Loucy (cell line): Measurements from ENCODE around the gene BICRAL.

Experiments used
- H2AFZ ChIP-seq: fragments of 200-600 bp; sonication (generic); 2 replicates; pipeline ENCODE4 v1.6.0; 2016; ENCODE audit warnings: antibody characterized with exemption, mild to moderate bottlenecking, low read length, moderate library complexity
- H3F3A ChIP-seq: fragments of 200-600 bp; 2 replicates; pipeline ENCODE4 v1.6.0; 2016; ENCODE audit warnings: antibody characterized with exemption, low read depth, mild to moderate bottlenecking
- H3K27me3 ChIP-seq: fragments of 200-600 bp; sonication (generic); 2 replicates; pipeline ENCODE4 v1.6.1; 2014; ENCODE audit warnings: low read length, mild to moderate bottlenecking; ENCODE audit not compliant: insufficient read depth, poor library complexity, severe bottlenecking
- H3K36me3 ChIP-seq: fragments of 200-600 bp; sonication (generic); 2 replicates; pipeline ENCODE4 v1.6.1; 2016; ENCODE audit warnings: low read length; ENCODE audit not compliant: insufficient read depth
- H3K4me1 ChIP-seq: fragments of 200-600 bp; sonication (generic); 2 replicates; pipeline ENCODE4 v1.5.1; 2014; ENCODE audit warnings: low read length, mild to moderate bottlenecking; ENCODE audit not compliant: insufficient read depth, poor library complexity, severe bottlenecking
- H3K4me2 ChIP-seq: fragments of 200-600 bp; sonication (generic); 2 replicates; pipeline ENCODE4 v1.6.0; 2014; ENCODE audit warnings: antibody characterized with exemption, low read length, low read depth, mild to moderate bottlenecking; ENCODE audit not compliant: poor library complexity, severe bottlenecking
- H3K4me3 ChIP-seq: fragments of 200-600 bp; sonication (generic); 2 replicates; pipeline ENCODE4 v1.5.1; 2014; ENCODE audit warnings: low read length, mild to moderate bottlenecking, mixed read lengths; ENCODE audit not compliant: poor library complexity, severe bottlenecking
- H3K79me2 ChIP-seq: fragments of 200-600 bp; sonication (generic); 2 replicates; pipeline ENCODE4 v1.6.1; 2014; ENCODE audit warnings: low read length; ENCODE audit not compliant: insufficient read depth
- H3K9ac ChIP-seq: fragments of 200-600 bp; sonication (generic); 2 replicates; pipeline ENCODE4 v1.6.0; 2014; ENCODE audit warnings: mild to moderate bottlenecking, low read depth, low read length, moderate library complexity; ENCODE audit not compliant: poor library complexity, severe bottlenecking
- H3K9me2 ChIP-seq: fragments of 200-600 bp; sonication (generic); replicated peaks from 2 replicates; pipeline ENCODE4 v1.6.1; 2016; ENCODE audit warnings: low read depth, low read length, mixed read lengths
- H3K9me3 ChIP-seq: fragments of 200-600 bp; sonication (generic); 2 replicates; pipeline ENCODE4 v1.6.1; 2014; ENCODE audit warnings: mild to moderate bottlenecking, antibody characterized with exemption, low read length, low read depth; ENCODE audit not compliant: insufficient read depth
- H4K20me1 ChIP-seq: fragments of 200-600 bp; sonication (generic); 2 replicates; pipeline ENCODE4 v1.6.0; 2014; ENCODE audit warnings: antibody characterized with exemption, low read length, mild to moderate bottlenecking; ENCODE audit not compliant: insufficient read depth, poor library complexity, severe bottlenecking
- EZH2phosphoT487 ChIP-seq: fragments of 200-600 bp; IDR thresholded peaks from 2 replicates; pipeline ENCODE4 v1.6.1; 2018; ENCODE audit warnings: antibody characterized with exemption, mild to moderate bottlenecking, moderate library complexity, borderline replicate concordance
- TF ChIP-seq, protein P1 (sequence below): fragments of 200-600 bp; sonication (generic); conservative IDR thresholded peaks from 2 replicates; pipeline ENCODE4 v1.5.1; 2014; ENCODE audit warnings: mild to moderate bottlenecking, antibody characterized with exemption, low read length

BICRAL gene

DNA sequence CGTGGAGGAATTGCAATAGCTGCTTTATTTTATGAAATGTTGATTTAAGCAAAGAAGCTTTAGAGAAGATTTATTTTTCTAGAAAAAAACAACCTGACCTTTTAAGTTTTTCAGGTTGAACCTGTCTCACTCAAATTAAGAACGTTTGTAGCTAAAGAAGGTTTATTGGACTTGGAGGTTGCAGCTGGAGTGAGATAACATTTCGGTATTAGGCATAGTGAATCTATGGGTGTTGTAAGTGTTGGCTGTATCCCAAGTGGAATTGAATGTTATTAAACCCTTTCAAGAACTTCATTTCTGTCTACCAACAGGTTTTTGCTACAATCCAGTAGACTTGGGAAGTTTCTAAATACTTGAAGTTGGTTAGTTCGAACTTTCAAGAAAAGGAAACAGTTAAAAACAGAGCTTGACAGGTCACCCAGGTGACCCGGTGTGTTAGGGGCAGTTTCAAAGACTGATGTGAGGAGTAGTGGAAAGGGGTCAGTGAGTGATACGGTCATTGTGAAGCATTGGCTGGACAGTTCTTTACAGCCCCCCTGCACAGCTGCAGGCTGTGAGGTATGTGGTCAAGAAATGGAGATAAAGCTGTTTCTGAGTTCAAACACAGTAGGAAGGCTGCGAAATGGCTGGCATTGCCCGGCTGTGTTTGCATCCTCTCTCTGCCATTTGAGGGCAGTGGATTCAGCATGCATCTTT is 33.5 kb upstream of the BICRAL start:
- Histone ChIP-seq H4K20me1 (peaks cover 22% of the 10 kb centered on the region), H3F3A (0 out of 2 replicates have a peak, but pooled peaks cover 8% of the 10 kb centered on the region), H3K4me3 (peak overlapping the region; percentile 92)

DNA sequence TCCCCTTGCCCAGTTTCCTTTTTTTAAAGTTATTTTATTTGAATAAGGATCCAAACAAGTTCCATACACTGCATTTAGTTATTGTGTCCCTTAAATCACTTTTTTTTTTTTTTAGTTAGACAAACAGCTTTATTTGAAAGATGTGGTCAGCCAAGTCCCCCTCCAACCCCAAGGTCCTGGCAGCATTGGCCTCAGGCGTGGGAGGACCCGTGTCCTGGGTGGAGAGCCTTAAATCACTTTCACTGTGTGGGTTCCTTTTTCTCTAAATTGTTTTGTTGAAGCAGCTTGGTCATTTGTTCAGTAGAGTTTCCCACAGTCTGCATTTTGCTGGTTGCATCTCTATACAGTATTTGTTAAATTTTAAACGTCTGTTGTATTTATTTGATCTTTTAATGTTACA is 30.8 kb upstream of the BICRAL start:
- no peak for TF ChIP-seq EZH2phosphoT487
- TF ChIP-seq, protein P1, sequence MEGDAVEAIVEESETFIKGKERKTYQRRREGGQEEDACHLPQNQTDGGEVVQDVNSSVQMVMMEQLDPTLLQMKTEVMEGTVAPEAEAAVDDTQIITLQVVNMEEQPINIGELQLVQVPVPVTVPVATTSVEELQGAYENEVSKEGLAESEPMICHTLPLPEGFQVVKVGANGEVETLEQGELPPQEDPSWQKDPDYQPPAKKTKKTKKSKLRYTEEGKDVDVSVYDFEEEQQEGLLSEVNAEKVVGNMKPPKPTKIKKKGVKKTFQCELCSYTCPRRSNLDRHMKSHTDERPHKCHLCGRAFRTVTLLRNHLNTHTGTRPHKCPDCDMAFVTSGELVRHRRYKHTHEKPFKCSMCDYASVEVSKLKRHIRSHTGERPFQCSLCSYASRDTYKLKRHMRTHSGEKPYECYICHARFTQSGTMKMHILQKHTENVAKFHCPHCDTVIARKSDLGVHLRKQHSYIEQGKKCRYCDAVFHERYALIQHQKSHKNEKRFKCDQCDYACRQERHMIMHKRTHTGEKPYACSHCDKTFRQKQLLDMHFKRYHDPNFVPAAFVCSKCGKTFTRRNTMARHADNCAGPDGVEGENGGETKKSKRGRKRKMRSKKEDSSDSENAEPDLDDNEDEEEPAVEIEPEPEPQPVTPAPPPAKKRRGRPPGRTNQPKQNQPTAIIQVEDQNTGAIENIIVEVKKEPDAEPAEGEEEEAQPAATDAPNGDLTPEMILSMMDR: no peak
- Histone ChIP-seq H3K36me3 (no peaks in the 10 kb centered on the region), H3K9ac (no peak overlapping the region), H3K4me3 (no peak overlapping the region), H3K4me1 (peaks cover 15% of the 10 kb centered on the region), H3K27me3 (no peaks in the 10 kb centered on the region), H3K79me2 (peaks cover 17% of the 10 kb centered on the region), H3F3A (0 out of 2 replicates have a peak, but pooled peaks cover 8% of the 10 kb centered on the region), H3K9me2 (no peaks in the 10 kb centered on the region), H3K9me3 (no peaks in the 10 kb centered on the region), H4K20me1 (no peaks in the 10 kb centered on the region), H2AFZ (no peak overlapping the region), H3K4me2 (no peak overlapping the region)

More for the DNA sequence above, 33.5 kb upstream of the BICRAL start:
- Histone ChIP-seq H2AFZ (no peak overlapping the region), H3K79me2 (peaks cover 42% of the 10 kb centered on the region), H3K9me2 (no peaks in the 10 kb centered on the region), H3K27me3 (no peaks in the 10 kb centered on the region), H3K9me3 (no peaks in the 10 kb centered on the region), H3K36me3 (no peaks in the 10 kb centered on the region), H3K4me1 (peaks cover 28% of the 10 kb centered on the region), H3K4me2 (peak overlapping the region; percentile 88), H3K9ac (peak overlapping the region; percentile 93)
- TF ChIP-seq, protein P1: no peak
- no peak for TF ChIP-seq EZH2phosphoT487

DNA sequence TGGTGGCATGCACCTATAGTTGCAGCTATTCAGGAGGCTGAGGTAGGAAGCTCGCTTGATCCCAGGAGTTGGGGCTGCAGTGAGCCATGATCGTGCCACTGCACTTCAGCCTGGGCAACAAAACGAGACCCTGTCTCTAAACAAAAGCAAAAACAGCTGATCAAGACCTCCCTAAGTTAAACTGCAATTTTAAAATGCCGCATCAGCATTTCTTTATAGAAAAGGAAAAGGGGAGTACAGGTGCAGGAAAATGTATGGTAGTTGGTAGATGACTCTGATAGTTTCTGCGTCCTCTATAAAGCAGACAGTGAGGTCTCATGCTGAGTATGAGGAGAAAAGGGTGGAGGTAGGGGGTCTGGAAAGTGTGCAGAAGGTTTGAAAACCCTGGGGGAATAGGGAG is 27.1 kb upstream of the BICRAL start:
- Histone ChIP-seq H3K79me2 (peaks cover 3% of the 10 kb centered on the region; the same call in 1 of the 2 replicates), H3K4me2 (no peak overlapping the region), H3F3A (no peaks in the 10 kb centered on the region), H3K9me3 (no peaks in the 10 kb centered on the region), H3K36me3 (no peaks in the 10 kb centered on the region), H2AFZ (no peak overlapping the region), H3K9me2 (no peaks in the 10 kb centered on the region), H3K4me1 (no peaks in the 10 kb centered on the region), H3K9ac (no peak overlapping the region), H3K27me3 (no peaks in the 10 kb centered on the region), H4K20me1 (no peaks in the 10 kb centered on the region), H3K4me3 (no peak overlapping the region)
- no peak for TF ChIP-seq EZH2phosphoT487
- TF ChIP-seq, protein P1: no peak
